GM21723 (cell line): ENCODE results near the gene MBOAT1.

Experiments
- ATAC-seq: cut with Tn5 transposase; IDR thresholded peaks from one replicate; pipeline ENCODE4 v1.9.1; 2021; ENCODE audit warnings: mild to moderate bottlenecking, moderate library complexity; ENCODE audit not compliant: unreplicated experiment

The MBOAT1 gene

GRCh38 chr6:20112241-20112640 is 100.0 kb downstream of the MBOAT1 start:
- ATAC-seq = no peak

GRCh38 chr6:20110478-20110877 is 101.8 kb downstream of the MBOAT1 start:
- ATAC-seq = no peak

GRCh38 chr6:20109526-20109925 is 102.7 kb downstream of the MBOAT1 start:
- ATAC-seq = no peak

- no peak for ATAC-seq
Measured at GRCh38 chr6:20105838-20106237, 106.4 kb downstream of the MBOAT1 start.

DNA sequence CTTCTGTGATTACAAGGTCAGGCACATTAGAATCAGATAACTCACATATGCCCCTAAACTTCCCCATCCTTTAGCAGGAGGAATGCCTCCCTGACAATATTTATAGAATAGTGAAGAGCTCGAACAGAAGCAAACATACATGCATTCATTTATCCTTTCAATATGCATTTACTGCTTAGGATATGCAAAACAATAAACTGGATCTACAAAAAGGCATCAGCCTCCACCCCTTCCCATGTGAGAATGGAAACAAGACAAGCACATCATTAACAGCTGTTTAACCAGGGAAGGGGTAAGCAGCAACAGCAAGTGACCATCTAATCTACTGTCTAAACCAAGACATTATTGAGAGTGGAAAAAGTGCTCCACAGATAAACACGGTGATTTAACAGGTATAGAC is 107.6 kb downstream of the MBOAT1 start:
- no peak for ATAC-seq

GRCh38 chr6:20102397-20103073 is 109.7 kb downstream of the MBOAT1 start:
- no peak for ATAC-seq

GRCh38 chr6:20099156-20099555 is 113.1 kb downstream of the MBOAT1 start:
- no peak for ATAC-seq

DNA sequence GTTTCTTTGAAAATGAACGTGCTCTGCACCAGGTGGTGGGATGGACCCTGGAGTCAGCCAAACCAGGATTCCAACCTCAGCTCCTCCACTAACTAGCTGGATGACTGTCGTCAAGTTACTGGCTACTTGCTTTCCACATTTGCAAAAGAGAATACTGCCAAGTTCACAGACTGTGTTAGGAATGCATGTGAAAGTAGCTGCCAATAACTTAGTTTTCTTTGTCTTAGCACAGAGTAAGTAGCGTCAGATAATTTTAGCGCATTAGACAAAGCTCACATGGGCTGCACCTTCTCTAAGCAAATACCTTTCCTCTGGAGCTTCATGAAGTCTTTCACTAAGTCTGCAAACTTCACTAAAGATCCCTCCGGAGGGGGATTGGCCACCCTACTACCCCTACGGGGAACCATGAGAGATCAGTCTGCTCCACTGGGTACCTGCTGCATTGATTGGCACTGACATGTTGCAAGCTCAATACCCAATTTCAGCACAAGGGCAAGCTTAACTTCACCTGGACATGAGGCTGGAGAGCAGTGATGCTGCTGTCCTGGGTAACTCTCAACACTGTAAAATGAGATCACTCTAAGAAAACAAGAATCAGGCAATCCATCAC is 113.9 kb downstream of the MBOAT1 start:
- no peak for ATAC-seq

- no peak for ATAC-seq
Measured at GRCh38 chr6:20096536-20096935, 115.7 kb downstream of the MBOAT1 start.

DNA sequence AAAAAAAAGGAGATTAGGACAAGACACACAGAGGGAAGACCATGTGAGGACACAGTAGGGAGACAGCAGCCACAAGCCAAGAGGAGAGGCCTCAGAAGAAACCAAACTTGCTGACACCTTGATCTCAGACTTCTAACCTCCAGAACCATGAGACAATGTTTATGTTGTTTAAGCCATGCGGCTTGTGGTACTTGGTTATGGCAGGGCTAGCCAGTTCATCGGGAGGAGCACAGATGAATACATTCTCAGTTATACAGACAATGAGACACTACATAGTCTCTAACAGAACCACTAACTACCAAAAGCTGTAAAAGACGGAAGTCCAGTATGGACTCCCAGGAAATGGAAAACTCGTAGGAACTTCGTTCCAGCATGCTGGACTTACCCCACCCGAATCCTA is 116.8 kb downstream of the MBOAT1 start:
- no peak for ATAC-seq

GRCh38 chr6:20092071-20092566 is 120.2 kb downstream of the MBOAT1 start:
- ATAC-seq = no peak

- ATAC-seq = no peak
Measured at GRCh38 chr6:20086992-20087391, 125.3 kb downstream of the MBOAT1 start.

DNA sequence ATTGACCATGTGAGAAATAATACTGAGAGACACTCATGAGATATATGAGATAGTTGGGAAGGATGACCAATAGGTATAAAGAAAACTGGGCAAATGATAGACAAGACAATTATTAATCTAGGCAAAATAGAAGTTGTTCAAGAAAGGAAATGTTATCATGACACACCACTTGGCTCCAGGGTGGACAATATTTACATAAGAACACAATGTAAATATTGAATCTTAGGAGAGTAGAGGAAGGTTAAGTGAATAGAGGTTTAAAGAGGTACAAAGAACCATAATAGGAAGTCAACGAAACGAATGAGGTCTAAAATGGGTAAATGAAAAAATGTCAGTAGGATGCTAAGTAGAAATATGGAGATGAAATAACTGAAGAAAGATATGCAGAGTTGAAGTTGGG is 126.5 kb downstream of the MBOAT1 start:
- no peak for ATAC-seq

GRCh38 chr6:20084411-20084810 is 127.9 kb downstream of the MBOAT1 start:
- no peak for ATAC-seq

GRCh38 chr6:20071998-20072397 is 140.3 kb downstream of the MBOAT1 start:
- no peak for ATAC-seq

DNA sequence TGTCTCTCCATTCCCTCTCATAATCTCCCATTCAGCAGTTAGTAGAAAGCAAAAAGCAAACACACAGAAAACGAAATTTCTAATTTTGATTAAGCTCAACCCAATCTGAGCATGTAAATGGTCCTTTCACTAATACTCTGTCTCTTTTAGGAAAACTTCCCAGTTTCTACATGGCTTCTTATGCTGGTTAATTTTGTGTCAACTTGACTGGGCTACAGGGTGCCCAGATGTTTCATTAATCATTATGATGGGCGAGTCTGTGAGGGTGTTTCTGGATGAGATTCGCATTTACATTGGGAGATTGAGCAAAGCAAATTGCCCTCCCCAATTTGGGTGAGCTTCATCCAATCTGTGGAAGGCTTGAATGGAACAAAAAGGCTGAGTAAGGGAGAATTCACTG is 142.2 kb downstream of the MBOAT1 start:
- ATAC-seq = no peak

DNA sequence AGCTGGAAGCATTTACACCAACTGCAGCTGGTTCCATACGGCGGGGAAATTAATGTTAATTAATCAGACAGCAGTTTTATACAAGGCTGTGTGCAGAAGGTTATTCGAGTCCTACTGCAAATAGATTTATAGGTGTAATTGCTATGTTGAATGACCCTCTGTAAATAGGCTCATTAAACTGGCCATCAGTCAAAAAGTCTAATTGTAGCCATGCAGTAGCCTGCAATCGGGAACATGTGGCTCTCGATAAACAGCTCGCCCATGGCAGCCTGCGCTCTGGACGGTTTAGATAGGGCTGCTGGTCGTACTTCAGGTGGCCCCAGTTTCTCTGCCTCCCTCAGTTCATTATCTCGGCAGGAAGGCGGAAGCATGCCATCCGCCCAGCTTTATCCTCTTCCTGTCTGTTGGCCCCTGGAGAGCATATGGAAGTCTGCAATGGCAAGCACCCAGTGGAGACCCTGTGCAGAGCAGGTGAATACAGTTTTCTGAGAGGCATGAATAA is 143.2 kb downstream of the MBOAT1 start:
- ATAC-seq = no peak

- no peak for ATAC-seq
Measured at GRCh38 chr6:20068421-20068988, 143.8 kb downstream of the MBOAT1 start.

DNA sequence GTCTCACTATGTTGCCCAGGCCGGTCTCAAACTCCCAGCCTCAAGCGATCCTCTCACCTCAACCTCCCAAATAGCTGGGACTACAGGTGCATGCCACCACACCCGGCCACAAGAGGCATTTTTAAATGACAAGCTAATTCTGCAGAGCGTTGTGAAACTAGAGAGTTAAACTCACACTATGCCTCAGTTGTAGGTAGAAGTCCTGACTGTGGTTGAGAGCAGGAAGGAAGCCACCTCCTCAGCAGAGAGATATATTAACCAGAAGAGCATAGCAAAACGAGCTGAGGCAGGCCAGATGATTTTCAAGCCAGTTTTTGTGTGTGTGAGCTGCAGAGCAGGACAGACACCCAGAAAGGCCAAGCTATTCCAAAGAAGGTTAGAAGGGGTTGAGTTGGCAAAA is 150.3 kb downstream of the MBOAT1 start:
- ATAC-seq = peak; percentile 52

DNA sequence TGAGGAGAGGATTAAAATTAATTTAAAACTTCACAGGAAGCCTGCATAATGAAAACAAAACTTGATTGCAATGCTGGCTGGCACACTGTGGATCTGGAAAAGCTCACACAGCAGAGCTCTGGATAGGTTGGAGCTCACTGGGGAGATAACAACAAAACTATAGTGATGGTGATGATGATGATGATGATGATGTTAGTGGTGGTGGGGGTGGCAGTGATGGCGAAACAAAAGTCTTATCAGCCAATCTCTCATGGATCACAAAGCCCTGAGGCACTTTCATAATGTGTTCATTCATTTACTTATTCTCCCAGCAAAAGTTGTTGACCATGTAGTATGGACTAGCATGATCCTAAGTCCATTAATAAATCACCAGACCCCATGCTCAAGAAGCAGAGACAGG is 152.0 kb downstream of the MBOAT1 start:
- ATAC-seq = no peak

DNA sequence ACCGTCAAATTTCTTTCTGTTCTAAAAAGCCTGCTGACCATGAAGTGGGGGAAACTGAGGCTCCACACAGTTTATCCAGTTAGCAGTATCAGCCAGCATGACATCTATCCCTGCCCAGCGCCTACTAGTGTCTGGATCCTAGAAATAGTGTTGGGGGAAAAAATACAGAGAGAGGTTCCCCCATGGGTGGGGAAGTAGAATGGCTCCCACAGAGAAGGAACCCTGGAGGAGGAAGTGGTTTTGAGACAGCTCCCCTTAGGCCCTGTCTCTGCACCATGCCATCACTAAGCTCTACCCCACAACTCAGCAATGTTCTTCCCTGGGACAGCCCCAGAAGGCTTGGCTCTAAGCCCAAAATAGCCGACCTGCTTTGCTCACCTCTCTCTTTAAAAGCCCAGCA is 153.4 kb downstream of the MBOAT1 start:
- ATAC-seq = no peak
